Stimulated activated CD8-positive, alpha-beta memory T cell treated with anti-CD3 and anti-CD28 coated beads, Interleukin-12 subunit alpha, Interleukin-12 subunit beta, amount 100 ng/mL, for 24 hours (primary cell): ENCODE data around the gene CSTB.

Experiments used
- DNase-seq: peaks from one replicate; pipeline ENCODE4 v3.0.0-alpha.2; 2020; ENCODE audit errors: extremely low read depth

CSTB gene

DNA sequence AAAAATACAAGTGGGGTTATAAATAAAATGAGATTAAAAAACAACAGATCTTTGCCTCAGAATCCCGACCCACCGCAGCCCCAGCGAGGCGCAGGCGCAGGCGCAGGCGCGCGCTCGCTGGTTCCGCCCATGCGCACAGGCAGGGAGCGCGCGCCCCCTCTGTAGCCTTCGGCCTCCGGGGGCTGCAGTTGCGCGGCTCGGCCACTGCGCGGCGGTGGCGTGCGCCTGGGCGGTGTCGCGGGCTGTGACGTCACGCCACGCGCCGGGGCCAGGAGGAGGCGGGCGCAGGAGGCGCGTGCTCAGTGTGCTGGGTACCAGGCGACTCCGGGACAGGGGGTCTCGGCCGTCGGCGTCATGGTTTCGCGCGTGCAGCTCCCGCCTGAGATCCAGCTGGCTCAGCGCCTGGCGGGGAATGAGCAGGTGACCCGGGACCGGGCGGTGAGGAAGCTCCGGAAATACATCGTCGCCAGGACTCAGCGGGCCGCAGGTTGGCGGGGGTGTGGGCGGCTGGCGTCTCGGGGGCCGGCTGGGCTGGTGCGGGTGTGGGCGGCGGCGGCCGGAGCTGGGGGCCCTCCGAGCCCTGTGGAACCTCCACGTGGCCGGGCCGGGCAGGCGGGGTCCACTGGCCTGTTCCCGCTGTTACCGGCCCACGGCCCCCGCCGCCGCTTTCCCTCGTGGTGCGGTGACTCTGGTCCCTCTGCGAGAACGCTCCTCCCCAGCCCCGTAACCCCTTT lies 13.3 kb upstream of the CSTB start, which contains the start of gene RRP1:
Gene RRP1 (plus strand): TSS at position 302 of the 734 bp plus-strand sequence. CDS start 53 bp downstream, at position 355.
- DNase-seq: peak; percentile 85

GRCh38 chr21:43786807-43787440 lies 10.8 kb upstream of the CSTB start:
- DNase-seq: no peak

DNA sequence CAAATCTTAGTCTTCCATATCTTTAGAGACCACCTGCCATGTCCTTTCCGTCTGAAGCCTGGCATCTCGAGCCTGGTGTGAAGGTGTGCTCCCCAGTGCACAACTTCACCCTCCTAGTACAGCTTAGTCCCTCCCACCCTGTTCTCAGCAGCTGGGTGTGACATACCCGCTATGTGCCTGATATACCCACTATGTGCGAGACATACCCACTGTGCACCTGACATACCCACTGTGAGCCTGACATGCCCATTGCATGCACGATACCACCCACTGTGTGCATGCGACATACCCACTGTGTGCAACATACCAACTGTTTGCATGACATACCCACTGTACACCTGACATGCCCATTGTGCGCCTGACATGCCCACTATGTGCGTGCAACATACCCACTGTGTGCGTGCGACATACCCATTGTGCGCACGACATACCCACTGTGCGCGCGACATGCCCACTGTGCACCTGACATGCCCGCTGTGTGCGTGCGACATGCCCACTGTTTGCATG lies 10.2 kb upstream of the CSTB start:
- DNase-seq: no peak

- no peak for DNase-seq
Measured at GRCh38 chr21:43785134-43785533, 9.0 kb upstream of the CSTB start.

DNA sequence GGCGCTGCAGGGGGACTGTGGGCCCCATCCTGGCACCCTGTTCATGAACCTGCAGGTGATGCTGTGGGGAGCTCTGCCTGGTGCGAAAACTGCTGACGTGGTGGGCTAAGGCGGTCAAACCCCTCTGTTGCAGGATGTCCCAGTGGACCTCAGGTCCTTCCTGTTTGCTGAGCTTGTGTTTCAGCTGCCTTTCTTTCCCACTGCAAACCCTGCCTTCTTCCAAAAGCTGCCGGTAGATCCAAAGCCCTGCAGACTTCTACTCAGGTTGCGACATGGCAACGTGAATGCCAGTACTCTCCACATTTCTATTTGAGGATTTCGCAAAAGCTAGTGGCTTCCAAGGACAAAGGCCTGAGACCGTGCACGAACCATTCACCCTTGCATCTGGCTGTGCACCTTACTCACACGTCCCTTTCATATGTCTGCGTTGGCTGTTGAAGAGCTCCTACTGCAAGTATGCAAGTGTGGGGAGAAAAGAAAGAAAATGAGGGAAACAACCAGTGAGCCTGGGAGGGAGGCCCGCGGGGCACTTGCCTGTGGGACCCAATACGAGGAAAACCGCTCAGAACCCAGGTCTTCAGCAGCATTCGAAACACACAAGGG lies 7.1 kb upstream of the CSTB start:
- no peak for DNase-seq

DNA sequence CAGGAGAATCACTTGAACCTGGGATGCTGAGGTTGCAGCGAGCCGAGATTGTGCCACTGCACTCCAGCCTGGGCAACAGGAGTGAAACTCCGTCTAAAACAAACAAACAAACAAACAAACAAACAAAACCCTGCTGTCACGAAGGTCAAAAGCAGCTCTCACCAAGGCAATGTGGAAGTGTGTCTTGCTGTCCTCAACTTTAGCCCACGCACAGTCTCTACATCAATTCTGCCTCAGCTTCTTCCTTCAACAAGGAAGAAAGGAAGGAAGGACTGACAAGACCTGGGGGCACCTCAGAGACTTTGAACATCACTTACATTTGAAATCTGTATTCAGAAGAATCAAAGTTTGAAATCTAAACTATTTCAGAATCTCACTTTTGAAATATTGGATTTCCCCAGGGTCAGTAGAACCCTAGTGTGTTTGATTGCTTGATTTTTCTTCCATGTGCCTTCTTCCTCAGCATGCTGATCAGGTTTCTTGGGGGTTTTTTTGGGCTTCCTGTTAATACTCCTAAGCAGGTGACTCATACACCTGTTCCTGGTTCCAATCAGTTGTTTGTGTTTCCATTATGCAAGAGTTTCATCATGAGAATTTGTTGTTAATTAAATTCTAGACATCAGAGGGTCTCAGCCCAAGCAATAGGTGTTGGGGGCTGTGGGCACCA lies 6.5 kb upstream of the CSTB start:
- DNase-seq: no peak

GRCh38 chr21:43781846-43782245 lies 5.7 kb upstream of the CSTB start:
- no peak for DNase-seq

DNA sequence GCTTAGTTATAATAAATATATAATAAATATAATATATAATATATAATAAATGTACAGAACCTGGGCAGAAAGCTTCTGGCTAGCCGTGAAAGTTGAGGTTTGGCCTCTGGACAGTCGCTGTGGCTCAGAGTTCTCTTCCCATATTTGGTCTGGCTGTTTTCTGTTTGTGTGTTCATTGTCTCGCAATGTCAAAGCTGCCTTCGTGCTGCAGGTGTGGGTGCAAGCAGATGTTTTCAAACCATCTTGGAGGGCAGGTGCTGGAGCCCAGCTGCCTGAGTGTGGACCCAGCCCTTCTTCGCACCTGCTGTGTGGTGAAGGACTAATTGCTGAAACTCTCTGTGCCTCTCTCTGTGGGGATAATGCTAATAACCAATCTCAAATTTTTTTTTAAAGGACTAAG lies 3.6 kb upstream of the CSTB start:
- no peak for DNase-seq

GRCh38 chr21:43778469-43779335 lies 2.6 kb upstream of the CSTB start:
- no peak for DNase-seq

DNA sequence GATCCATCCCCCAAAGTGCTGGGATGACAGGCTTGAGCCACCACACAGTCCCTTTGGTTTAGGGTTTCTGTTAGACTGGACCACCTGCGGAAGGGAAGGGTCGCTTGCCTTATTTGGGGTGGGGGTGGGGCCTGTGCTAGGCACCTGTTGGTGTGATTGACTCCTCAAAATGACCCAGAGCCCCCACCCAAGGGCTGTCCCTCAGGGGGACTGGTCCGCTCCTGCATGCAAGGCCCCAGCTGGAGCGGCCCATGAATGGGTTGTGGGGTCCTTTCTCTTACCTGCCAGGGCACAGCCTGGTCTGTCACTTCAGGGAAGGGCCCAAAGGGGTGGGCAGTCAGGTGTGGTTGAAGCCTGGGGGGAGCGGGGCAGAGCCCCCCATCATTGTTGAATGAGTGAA lies 1.8 kb upstream of the CSTB start:
- DNase-seq: no peak

DNA sequence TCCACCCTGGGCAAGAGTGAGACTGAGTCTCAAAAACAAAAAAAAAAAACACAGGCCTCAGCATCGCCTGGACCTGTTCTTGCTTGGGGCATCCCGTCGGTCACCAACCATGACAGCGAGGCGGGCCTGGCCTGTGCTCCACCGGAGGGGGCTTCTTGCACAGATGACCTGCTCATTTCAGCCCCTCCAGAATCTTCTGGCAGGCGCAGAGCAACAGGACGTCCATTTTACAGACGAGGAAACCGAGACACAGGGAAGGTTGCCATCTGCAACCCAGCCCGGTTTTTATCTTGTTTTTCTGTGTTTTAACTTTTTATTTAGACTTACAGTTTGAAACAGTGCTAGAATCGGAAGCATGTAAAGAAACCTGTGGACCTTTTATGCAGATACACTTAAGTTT lies 918 bp downstream of the CSTB start:
- DNase-seq: no peak

GRCh38 chr21:43774163-43774562 lies 1.9 kb downstream of the CSTB start:
- no peak for DNase-seq

- DNase-seq: no peak
Measured at GRCh38 chr21:43772425-43772821, 3.7 kb downstream of the CSTB start.

DNA sequence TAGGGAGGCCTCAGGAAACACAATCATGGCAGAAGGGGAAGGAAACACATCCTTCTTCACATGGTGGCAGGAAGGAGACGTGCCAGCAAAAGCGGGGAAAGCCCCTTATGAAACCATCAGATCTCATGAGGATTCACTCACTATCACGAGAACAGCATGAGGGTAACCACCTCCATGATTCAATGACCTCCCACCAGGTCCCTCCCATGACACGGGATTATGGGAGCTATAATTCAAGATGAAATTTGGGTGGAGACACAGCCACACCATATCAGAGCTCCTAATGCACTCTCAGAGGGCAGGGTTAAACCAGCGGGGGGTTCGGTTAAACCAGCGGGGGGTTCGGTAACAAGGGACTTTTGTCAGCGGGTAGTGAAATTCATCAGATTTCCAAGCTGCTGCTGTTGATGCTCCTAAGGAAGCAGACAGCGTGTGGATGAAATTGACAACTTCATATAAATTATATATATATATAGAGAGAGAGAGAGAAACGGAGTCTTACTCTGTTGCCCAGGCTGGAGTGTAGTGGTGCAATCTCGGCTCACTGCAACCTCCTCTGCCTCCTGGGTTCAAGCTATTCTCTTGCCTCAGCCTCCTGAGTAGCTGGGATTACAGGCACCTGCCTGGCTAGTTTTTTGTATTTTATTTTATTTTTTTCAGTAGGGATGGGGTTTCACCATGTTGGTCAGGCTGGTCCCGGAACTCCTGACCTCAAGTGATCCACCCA lies 4.2 kb downstream of the CSTB start:
- DNase-seq: no peak

- DNase-seq: no peak
Measured at GRCh38 chr21:43771199-43771675, 4.9 kb downstream of the CSTB start.

- DNase-seq: no peak
Measured at GRCh38 chr21:43770066-43770655, 5.9 kb downstream of the CSTB start.

- DNase-seq: no peak
Measured at GRCh38 chr21:43769325-43769958, 6.7 kb downstream of the CSTB start.

GRCh38 chr21:43768868-43769167 lies 7.3 kb downstream of the CSTB start:
- DNase-seq: no peak

DNA sequence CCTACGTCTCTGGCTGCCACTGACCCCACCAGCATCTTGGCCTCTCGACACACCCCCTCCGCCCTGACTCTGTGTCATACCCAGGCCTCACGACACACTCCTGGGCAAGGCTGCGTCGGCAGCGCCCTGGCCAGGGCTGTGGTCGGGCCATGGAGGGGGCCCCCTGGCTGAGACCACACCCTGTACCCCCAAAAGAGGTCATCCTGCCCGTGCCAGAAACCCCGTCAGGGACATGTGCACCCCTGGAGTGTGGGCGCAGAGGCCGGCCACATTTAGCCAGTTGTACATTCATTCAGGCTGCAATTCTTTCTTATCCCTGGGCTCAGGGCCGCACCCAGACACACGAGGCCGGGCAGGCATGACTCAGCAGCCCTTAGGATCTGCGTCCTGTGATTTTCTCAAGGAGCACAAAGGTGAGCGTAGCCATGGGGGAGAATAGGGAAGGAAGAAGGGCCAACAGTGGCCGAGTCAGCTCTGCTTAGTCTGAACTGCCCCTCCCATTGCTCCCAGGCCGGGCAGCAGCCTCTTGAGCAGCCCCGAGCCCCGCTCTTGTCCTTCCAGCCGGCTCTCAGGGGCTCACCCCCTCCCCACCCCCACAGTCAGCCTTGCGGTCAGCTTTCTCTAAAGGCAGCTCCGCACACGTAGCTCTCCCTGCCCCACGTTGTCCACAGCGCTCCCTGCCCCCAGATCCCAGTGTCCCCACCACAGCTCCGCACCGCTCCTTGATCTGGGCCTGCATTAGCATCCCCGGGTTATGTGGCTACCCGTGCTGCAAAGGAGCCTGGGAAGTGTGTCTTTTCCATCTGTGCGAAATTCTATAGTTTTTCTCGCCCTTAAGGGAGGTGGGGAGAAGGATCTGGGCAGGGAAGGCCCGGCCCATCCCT lies 7.9 kb downstream of the CSTB start:
- DNase-seq: no peak
